ENCODE results near the gene ST3GAL4. TPM values are rescaled to one million over a fixed set of nuclear protein-coding genes. Genes with fewer than 3 reads are reported as not detected.
A peak's percentile ranks its signal among the peaks of the same experiment; 100 is the strongest.

Gene ST3GAL4
- total RNA-seq, 1 donor from 2014 or later, result 73.1 TPM

DNA sequence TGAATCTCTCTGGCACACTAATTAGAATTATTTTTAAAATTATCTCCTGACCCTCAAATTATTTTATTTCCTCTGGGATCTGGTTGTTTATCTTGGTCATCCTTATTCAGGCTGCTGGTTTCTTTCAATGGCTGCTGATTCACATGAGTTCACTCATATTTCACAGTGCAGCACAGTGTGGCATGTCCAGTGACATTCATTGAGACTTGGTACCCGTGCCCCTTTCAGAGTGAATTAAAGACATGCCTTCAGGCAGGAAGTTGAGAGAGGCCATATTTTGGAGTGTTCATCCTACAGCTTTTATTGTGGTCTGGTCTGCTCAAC is 38.1 kb upstream of the ST3GAL4 start:
- Mint-ChIP-seq H3K4me1 (ENCODE audit: unreplicated experiment) (peaks cover 40% of the 10 kb centered on the region), H3K27me3 (ENCODE audit: unreplicated experiment) (no peaks in the 10 kb centered on the region)
- DNase-seq (ENCODE audit: extremely low spot score, unreplicated experiment), result no peak

DNA sequence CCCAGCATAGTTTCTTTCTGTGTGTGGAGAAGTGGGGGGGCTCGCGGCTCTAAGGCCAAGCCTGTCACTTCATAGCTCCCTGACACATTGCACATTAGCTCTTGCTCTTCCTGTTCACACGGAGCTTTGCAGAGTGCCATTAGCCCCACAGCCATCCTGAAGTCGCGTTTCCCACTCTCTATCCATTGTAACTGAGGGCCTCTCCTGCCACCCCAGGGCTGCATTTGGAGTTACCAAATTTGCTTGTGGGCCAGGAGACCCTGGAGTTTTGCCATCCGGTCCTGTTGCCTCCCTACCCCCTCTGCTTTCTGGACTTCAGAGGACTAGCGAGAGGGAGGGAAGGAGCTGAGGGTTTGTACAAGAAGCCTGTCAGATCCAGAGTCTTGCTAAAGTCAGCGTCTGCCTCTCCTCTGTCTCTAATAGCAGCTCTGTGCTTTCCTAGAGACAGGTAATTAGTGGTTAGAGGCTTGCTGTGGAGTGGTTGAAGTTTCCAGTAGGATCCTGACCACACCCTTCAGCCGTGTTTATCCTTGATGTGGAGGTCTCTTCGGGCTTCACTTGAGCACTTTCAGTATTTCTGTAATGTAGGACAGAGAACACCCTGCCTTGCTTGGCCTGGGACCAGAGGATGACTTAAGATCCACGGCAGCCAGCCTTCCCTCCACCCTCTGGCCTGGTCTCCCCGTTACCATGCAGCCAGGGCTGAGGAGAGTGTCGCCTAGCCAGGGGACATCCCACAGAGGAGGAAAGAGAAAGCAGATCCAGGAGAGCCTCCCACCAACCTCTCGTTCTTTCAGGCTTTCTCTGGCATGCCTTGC is 37.5 kb upstream of the ST3GAL4 start:
- Mint-ChIP-seq H3K27me3 (ENCODE audit: unreplicated experiment) (no peaks in the 10 kb centered on the region), H3K27ac (ENCODE audit: unreplicated experiment) (peak overlapping the region; percentile 85), H3K9me3 (ENCODE audit: unreplicated experiment) (no peaks in the 10 kb centered on the region), H3K4me3 (ENCODE audit: unreplicated experiment) (peak overlapping the region; percentile 42), H3K4me1 (ENCODE audit: unreplicated experiment) (peaks cover 38% of the 10 kb centered on the region), H3K36me3 (ENCODE audit: unreplicated experiment) (peaks cover 16% of the 10 kb centered on the region)
- no peak for DNase-seq (ENCODE audit: extremely low spot score, unreplicated experiment)
- TF ChIP-seq, protein P1, sequence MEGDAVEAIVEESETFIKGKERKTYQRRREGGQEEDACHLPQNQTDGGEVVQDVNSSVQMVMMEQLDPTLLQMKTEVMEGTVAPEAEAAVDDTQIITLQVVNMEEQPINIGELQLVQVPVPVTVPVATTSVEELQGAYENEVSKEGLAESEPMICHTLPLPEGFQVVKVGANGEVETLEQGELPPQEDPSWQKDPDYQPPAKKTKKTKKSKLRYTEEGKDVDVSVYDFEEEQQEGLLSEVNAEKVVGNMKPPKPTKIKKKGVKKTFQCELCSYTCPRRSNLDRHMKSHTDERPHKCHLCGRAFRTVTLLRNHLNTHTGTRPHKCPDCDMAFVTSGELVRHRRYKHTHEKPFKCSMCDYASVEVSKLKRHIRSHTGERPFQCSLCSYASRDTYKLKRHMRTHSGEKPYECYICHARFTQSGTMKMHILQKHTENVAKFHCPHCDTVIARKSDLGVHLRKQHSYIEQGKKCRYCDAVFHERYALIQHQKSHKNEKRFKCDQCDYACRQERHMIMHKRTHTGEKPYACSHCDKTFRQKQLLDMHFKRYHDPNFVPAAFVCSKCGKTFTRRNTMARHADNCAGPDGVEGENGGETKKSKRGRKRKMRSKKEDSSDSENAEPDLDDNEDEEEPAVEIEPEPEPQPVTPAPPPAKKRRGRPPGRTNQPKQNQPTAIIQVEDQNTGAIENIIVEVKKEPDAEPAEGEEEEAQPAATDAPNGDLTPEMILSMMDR (IDR thresholded peaks at IDR 0.05), result no peak

More for the DNA sequence above, 38.1 kb upstream of the ST3GAL4 start:
- Mint-ChIP-seq H3K9me3 (ENCODE audit: unreplicated experiment) (no peaks in the 10 kb centered on the region), H3K36me3 (ENCODE audit: unreplicated experiment) (peaks cover 16% of the 10 kb centered on the region), H3K27ac (ENCODE audit: unreplicated experiment) (peak overlapping the region; percentile 85), H3K4me3 (ENCODE audit: unreplicated experiment) (no peak overlapping the region)
- TF ChIP-seq, protein P1 (IDR thresholded peaks at IDR 0.05), result no peak

DNA sequence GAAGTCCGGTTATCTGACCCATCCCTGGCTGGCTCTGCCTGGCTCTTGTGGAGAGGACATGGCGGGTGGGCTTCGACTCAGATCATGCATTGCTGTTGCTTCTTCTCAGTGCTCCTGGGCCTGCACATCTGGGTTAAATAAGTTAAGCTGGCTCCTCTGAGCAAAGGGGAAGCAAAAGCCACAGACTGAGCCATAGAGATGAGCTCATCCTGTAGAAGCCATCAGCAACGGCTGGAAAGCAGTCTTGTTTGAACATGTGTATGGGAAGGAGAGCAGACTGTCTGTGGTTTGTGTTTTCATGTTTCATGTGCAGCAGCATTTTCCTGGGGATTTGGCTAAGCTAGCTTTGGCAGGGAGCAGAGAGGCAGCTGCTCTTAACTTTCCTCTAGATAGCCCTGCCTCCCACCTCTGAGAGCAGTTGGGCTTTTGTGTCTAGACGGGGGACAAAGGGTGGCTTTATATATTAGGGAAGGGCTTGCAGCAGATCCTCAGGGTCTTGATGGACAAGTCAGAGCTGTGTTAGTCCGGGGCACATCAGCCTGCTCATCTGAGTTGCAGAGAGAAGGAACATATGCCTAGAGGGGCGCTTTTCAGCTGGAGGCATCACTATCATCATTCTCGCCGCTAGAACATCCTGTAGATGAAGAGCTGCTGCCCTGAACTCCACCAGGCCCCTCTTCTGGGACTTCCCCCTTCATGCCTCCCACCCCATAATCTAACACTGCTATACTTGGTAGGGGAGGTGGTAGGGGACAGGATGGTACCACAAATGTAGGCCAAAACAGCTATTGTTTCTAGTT is 36.7 kb upstream of the ST3GAL4 start:
- H3K4me3 Mint-ChIP-seq (ENCODE audit: unreplicated experiment), result no peak overlapping the region
- peak overlapping the region; percentile 85 for H3K27ac Mint-ChIP-seq (ENCODE audit: unreplicated experiment)
- H3K4me1 Mint-ChIP-seq (ENCODE audit: unreplicated experiment), result peaks cover 32% of the 10 kb centered on the region
- H3K36me3 Mint-ChIP-seq (ENCODE audit: unreplicated experiment), result peaks cover 16% of the 10 kb centered on the region
- no peaks in the 10 kb centered on the region for H3K9me3 Mint-ChIP-seq (ENCODE audit: unreplicated experiment)
- no peaks in the 10 kb centered on the region for H3K27me3 Mint-ChIP-seq (ENCODE audit: unreplicated experiment)
- TF ChIP-seq, protein P1 (IDR thresholded peaks at IDR 0.05), result no peak
- DNase-seq (ENCODE audit: extremely low spot score, unreplicated experiment), result no peak

DNA sequence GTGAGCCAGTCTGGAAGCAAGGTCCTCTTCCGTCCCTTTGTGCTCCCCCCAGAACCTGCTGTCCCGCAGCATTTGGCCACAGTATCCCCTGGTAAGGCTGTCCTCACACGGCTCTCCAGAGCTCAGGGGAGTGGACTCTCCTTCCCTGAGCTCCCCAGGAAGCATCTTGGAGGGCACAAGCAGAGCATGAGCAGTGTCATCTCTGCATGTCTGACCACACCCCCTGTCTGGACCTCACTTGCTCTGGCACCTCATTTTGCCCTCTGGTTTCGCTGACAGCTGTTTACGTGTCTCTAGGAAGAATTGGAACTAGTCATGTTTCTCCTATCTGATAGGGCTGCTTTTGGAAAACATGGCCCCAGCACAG is 36.1 kb upstream of the ST3GAL4 start:
- Mint-ChIP-seq H3K4me1 (ENCODE audit: unreplicated experiment) (peaks cover 32% of the 10 kb centered on the region), H3K36me3 (ENCODE audit: unreplicated experiment) (peaks cover 12% of the 10 kb centered on the region), H3K27me3 (ENCODE audit: unreplicated experiment) (no peaks in the 10 kb centered on the region), H3K27ac (ENCODE audit: unreplicated experiment) (peak overlapping the region; percentile 85), H3K4me3 (ENCODE audit: unreplicated experiment) (no peak overlapping the region), H3K9me3 (ENCODE audit: unreplicated experiment) (no peaks in the 10 kb centered on the region)
- TF ChIP-seq, protein P1 (IDR thresholded peaks at IDR 0.05), result no peak
- DNase-seq (ENCODE audit: extremely low spot score, unreplicated experiment), result no peak

DNA sequence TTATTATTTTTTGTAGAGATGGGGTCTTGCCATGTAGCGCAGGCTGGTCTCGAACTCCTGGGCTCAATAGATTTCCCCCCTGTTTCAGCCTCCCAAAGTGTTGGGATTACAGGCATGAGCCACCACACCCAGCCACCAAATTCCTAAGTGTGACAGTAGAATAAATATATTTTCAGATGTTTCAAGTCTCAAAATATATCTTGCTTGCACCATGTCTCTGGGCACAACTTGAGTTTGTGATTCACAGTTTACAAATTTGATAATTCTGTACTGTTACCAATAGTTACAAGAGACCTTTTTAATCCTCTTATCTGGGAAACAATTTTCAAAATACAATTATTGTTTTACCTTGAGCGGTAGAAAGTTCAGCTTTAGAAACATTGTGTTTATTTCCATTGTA is 32.5 kb upstream of the ST3GAL4 start:
- no peaks in the 10 kb centered on the region for H3K9me3 Mint-ChIP-seq (ENCODE audit: unreplicated experiment)
- H3K27ac Mint-ChIP-seq (ENCODE audit: unreplicated experiment), result no peak overlapping the region
- peaks cover 22% of the 10 kb centered on the region for H3K4me1 Mint-ChIP-seq (ENCODE audit: unreplicated experiment)
- peaks cover 5% of the 10 kb centered on the region for H3K36me3 Mint-ChIP-seq (ENCODE audit: unreplicated experiment)
- DNase-seq (ENCODE audit: extremely low spot score, unreplicated experiment), result no peak
- H3K27me3 Mint-ChIP-seq (ENCODE audit: unreplicated experiment), result no peaks in the 10 kb centered on the region
- TF ChIP-seq, protein P1 (IDR thresholded peaks at IDR 0.05), result no peak
- H3K4me3 Mint-ChIP-seq (ENCODE audit: unreplicated experiment), result no peak overlapping the region
